H9 (cell line): Measurements from ENCODE around the gene ZNF609. TPM values are rescaled to one million over a fixed set of nuclear protein-coding genes. Genes with fewer than 3 reads are reported as not detected.

Experiments used
- DNase-seq: peaks from one replicate; pipeline ENCODE4 v3.0.0-alpha.2; 2017
- H2AFZ ChIP-seq: one replicate; pipeline ENCODE4 v1.6.1; 2013; ENCODE audit warnings: mild to moderate bottlenecking, low read length, control low read depth, moderate library complexity
- H2AK5ac ChIP-seq: 2 replicates; pipeline ENCODE4 v1.6.1; 2013; ENCODE audit warnings: low read length, control low read depth, mixed read lengths; ENCODE audit not compliant: insufficient read length
- H2BK120ac ChIP-seq: one replicate; pipeline ENCODE4 v1.6.1; 2013; ENCODE audit warnings: low read depth, mild to moderate bottlenecking, low read length, control low read depth, inconsistent platforms; ENCODE audit not compliant: poor library complexity, severe bottlenecking
- H2BK12ac ChIP-seq: 2 replicates; pipeline ENCODE4 v1.6.1; 2013; ENCODE audit warnings: low read length, control low read depth, mixed read lengths, low read depth; ENCODE audit not compliant: insufficient read length
- H2BK15ac ChIP-seq: 2 replicates; pipeline ENCODE4 v1.6.1; 2013; ENCODE audit warnings: low read depth, low read length, control low read depth
- H2BK20ac ChIP-seq: one replicate; pipeline ENCODE4 v1.6.1; 2013; ENCODE audit warnings: low read depth, mild to moderate bottlenecking, low read length, control low read depth, inconsistent platforms; ENCODE audit not compliant: poor library complexity, severe bottlenecking
- H2BK5ac ChIP-seq: 2 replicates; pipeline ENCODE4 v1.6.1; 2013; ENCODE audit warnings: low read length, control low read depth, mixed read lengths; ENCODE audit not compliant: insufficient read length
- H3K14ac ChIP-seq: 2 replicates; pipeline ENCODE4 v1.6.1; 2013; ENCODE audit warnings: low read length, control low read depth; ENCODE audit not compliant: insufficient read depth
- H3K18ac ChIP-seq: 2 replicates; pipeline ENCODE4 v1.6.1; 2013; ENCODE audit warnings: low read depth, mild to moderate bottlenecking, mixed read lengths, low read length, control low read depth; ENCODE audit not compliant: insufficient read length
- H3K23ac ChIP-seq: 2 replicates; pipeline ENCODE4 v1.6.1; 2013; ENCODE audit warnings: low read length, control low read depth, mixed read lengths, low read depth; ENCODE audit not compliant: insufficient read length
- H3K23me2 ChIP-seq: 2 replicates; pipeline ENCODE4 v1.6.1; 2013; ENCODE audit warnings: low read depth, mild to moderate bottlenecking, mixed read lengths, low read length, control low read depth; ENCODE audit not compliant: insufficient read length, poor library complexity, severe bottlenecking
- H3K27ac ChIP-seq: 2 replicates; pipeline ENCODE4 v1.5.1; 2013; ENCODE audit warnings: low read length, control low read depth, mixed read lengths, low read depth; ENCODE audit not compliant: insufficient read length
- H3K27me3 ChIP-seq: 2 replicates; pipeline ENCODE4 v1.6.1; 2013; ENCODE audit warnings: low read length, control low read depth, inconsistent platforms; ENCODE audit not compliant: insufficient read depth
- H3K4ac ChIP-seq: 2 replicates; pipeline ENCODE4 v1.6.1; 2013; ENCODE audit warnings: low read depth, mild to moderate bottlenecking, control low read depth, inconsistent platforms, low read length, moderate library complexity
- H3K4me1 ChIP-seq: 2 replicates; pipeline ENCODE4 v1.6.1; 2013; ENCODE audit warnings: low read length, control low read depth, inconsistent platforms; ENCODE audit not compliant: insufficient read depth
- H3K4me2 ChIP-seq: 2 replicates; pipeline ENCODE4 v1.6.1; 2013; ENCODE audit warnings: low read length, control low read depth, mixed read lengths; ENCODE audit not compliant: insufficient read length, insufficient read depth
- H3K56ac ChIP-seq: 2 replicates; pipeline ENCODE4 v1.6.1; 2013; ENCODE audit warnings: low read depth, mild to moderate bottlenecking, mixed read lengths, low read length, control low read depth; ENCODE audit not compliant: insufficient read length
- H3K79me1 ChIP-seq: 2 replicates; pipeline ENCODE4 v1.6.1; 2013; ENCODE audit warnings: low read depth, mild to moderate bottlenecking, moderate library complexity, low read length, control low read depth, inconsistent platforms; ENCODE audit not compliant: insufficient read depth, poor library complexity, severe bottlenecking
- H3K79me2 ChIP-seq: 2 replicates; pipeline ENCODE4 v1.6.1; 2013; ENCODE audit warnings: low read length, control low read depth, inconsistent platforms; ENCODE audit not compliant: insufficient read depth
- H3K9ac ChIP-seq: 2 replicates; pipeline ENCODE4 v1.6.1; 2013; ENCODE audit warnings: low read length, control low read depth, mixed read lengths; ENCODE audit not compliant: insufficient read length; ENCODE audit errors: extremely low read depth
- H3K9me3 ChIP-seq: one replicate; pipeline ENCODE4 v1.6.1; 2013; ENCODE audit warnings: low read depth, low read length, inconsistent platforms; ENCODE audit not compliant: control insufficient read depth
- H3T11ph ChIP-seq: one replicate; pipeline ENCODE4 v1.6.1; 2013; ENCODE audit warnings: mild to moderate bottlenecking, low read length, control low read depth, inconsistent platforms
- H4K20me1 ChIP-seq: one replicate; pipeline ENCODE4 v1.6.1; 2013; ENCODE audit not compliant: control insufficient read depth, insufficient read length, insufficient read depth
- H4K5ac ChIP-seq: 2 replicates; pipeline ENCODE4 v1.6.1; 2013; ENCODE audit warnings: low read depth, mild to moderate bottlenecking, mixed read lengths, low read length, control low read depth; ENCODE audit not compliant: insufficient read length
- H4K8ac ChIP-seq: replicated peaks from 2 replicates; pipeline ENCODE4 v1.6.1; 2013; ENCODE audit warnings: low read length, control low read depth, mixed read lengths, low read depth; ENCODE audit not compliant: insufficient read length
- H4K91ac ChIP-seq: 2 replicates; pipeline ENCODE4 v1.6.1; 2013; ENCODE audit warnings: low read depth, mild to moderate bottlenecking, moderate library complexity, mixed read lengths, low read length, control low read depth; ENCODE audit not compliant: insufficient read length
- H3K27ac Mint-ChIP-seq, 3 experiments: 2 replicates in 2 of 3; 3 replicates in 1 of 3; pipeline ENCODE4 v1.8.0; 2020 to 2021; ENCODE audit warnings: mixed read lengths in 3 of 3, mild to moderate bottlenecking in 1 of 3, moderate library complexity in 1 of 3
- H3K27me3 Mint-ChIP-seq: 2 replicates; pipeline ENCODE4 v1.8.0; 2021; ENCODE audit warnings: low read depth, mild to moderate bottlenecking, moderate library complexity, mixed read lengths
- H3K36me3 Mint-ChIP-seq, 3 experiments: 2 replicates in 2 of 3; 3 replicates in 1 of 3; pipeline ENCODE4 v1.8.0; 2020 to 2021; ENCODE audit warnings: low read depth in 3 of 3, mixed read lengths in 3 of 3; ENCODE audit not compliant: insufficient read depth in 1 of 3
- H3K4me1 Mint-ChIP-seq, 2 experiments: 2 replicates each; pipeline ENCODE4 v1.8.0; 2020; ENCODE audit warnings: mixed read lengths in 2 of 2
- H3K4me3 Mint-ChIP-seq, 2 experiments: 2 replicates in 1 of 2; 3 replicates in 1 of 2; pipeline ENCODE4 v1.8.0; 2020 to 2021; ENCODE audit warnings: mild to moderate bottlenecking in 2 of 2, mixed read lengths in 2 of 2, moderate library complexity in 1 of 2
- H3K9me3 Mint-ChIP-seq, 2 experiments: 2 replicates in 1 of 2; 3 replicates in 1 of 2; pipeline ENCODE4 v1.8.0; 2020; ENCODE audit warnings: mild to moderate bottlenecking in 2 of 2, mixed read lengths in 2 of 2, moderate library complexity in 1 of 2
- CTCF ChIP-seq: fragments of 200-600 bp; sonication (generic); conservative IDR thresholded peaks from 3 replicates; pipeline ENCODE4 v1.8.0; 2021; ENCODE audit warnings: antibody characterized with exemption, mild to moderate bottlenecking
- WGBS: extraction: QIAGEN DNeasy Blood & Tissue Kit; methylation state at CpG from one replicate; pipeline ENCODE4 v1.1.7; 2013; ENCODE audit warnings: missing lambda C conversion rate, low lambda C conversion rate, mixed read lengths; ENCODE audit not compliant: insufficient read length; ENCODE audit errors: extremely low coverage; 5-methylcytosine and 5-hydroxymethylcytosine counted together
- total RNA-seq: library from RNA; stranded (reverse); gene quantifications from 2 replicates; pipeline ENCODE4 v1.2.1, GENCODE V29; 2021

ZNF609 gene
- total RNA-seq, 1 experiment from 2014 or later: 45.3 TPM

- no peak overlapping the region for H3T11ph ChIP-seq
- WGBS: no CpG with 5 or more reads among the region's 3 CpGs
- H3K56ac ChIP-seq: no peak overlapping the region
- no peak overlapping the region for H2BK5ac ChIP-seq
- no peak overlapping the region for H3K23ac ChIP-seq
- Mint-ChIP-seq H3K4me1 (peaks cover 17% of the 10 kb centered on the region in 2 experiments), H3K4me3 (no peak overlapping the region), H3K9me3 (no peaks in the 10 kb centered on the region), H3K27me3 (no peaks in the 10 kb centered on the region), H3K36me3 (peaks cover 2 to 10% (median 6%) of the 10 kb centered on the region in 3 experiments; a peak in 3 of 7 replicates), H3K27ac (no peak overlapping the region)
- H3K4me2 ChIP-seq: no peak overlapping the region
- H2BK15ac ChIP-seq: no peak overlapping the region
- no peak overlapping the region for H3K27ac ChIP-seq
- no peak overlapping the region for H2AFZ ChIP-seq
- H3K14ac ChIP-seq: no peak overlapping the region
- no peaks in the 10 kb centered on the region for H3K23me2 ChIP-seq
- H3K79me2 ChIP-seq: no peaks in the 10 kb centered on the region
- no peak overlapping the region for H2AK5ac ChIP-seq
- no peaks in the 10 kb centered on the region for H3K9me3 ChIP-seq
- H3K27me3 ChIP-seq: no peaks in the 10 kb centered on the region
- H2BK20ac ChIP-seq: no peak overlapping the region
- no peak overlapping the region for H2BK120ac ChIP-seq
- no peaks in the 10 kb centered on the region for H3K79me1 ChIP-seq
- no peaks in the 10 kb centered on the region for H3K4me1 ChIP-seq
- no peak for DNase-seq
- no peak overlapping the region for H3K9ac ChIP-seq
- no peak overlapping the region for H4K8ac ChIP-seq
- no peak overlapping the region for H4K5ac ChIP-seq
- H2BK12ac ChIP-seq: no peak overlapping the region
- H3K4ac ChIP-seq: no peak overlapping the region
- peak; percentile 47; the same call in 2 of the 3 replicates for TF ChIP-seq CTCF
- no peak overlapping the region for H3K18ac ChIP-seq
- H4K20me1 ChIP-seq: no peaks in the 10 kb centered on the region
- no peak overlapping the region for H4K91ac ChIP-seq
Measured at GRCh38 chr15:64653757-64654156, 193.4 kb downstream of the ZNF609 start.
